GM12892 (cell line): ENCODE measurements around the gene ADGRD2.

ENCODE experiments used
- DNase-seq: peaks from one replicate; pipeline ENCODE4 v3.0.0; 2011; ENCODE audit not compliant: insufficient read length
- FAIRE-seq: peaks from 2 replicates; lab custom pipeline; 2011; peaks lifted over from hg19 to GRCh38; lab: Jason Lieb, UNC
- POLR2A ChIP-seq: IDR thresholded peaks from 2 replicates; pipeline ENCODE4 v1.6.1; 2011; ENCODE audit warnings: low read depth, low read length, control low read depth
- POLR2AphosphoS5 ChIP-seq: IDR thresholded peaks from 2 replicates; pipeline ENCODE4 v1.6.1; 2011; ENCODE audit warnings: low read depth, low read length, control low read depth
- TAF1 ChIP-seq: IDR thresholded peaks from 2 replicates; pipeline ENCODE4 v1.6.1; 2011; ENCODE audit warnings: low read depth, mild to moderate bottlenecking, control low read depth, low read length, borderline replicate concordance

The ADGRD2 gene

DNA sequence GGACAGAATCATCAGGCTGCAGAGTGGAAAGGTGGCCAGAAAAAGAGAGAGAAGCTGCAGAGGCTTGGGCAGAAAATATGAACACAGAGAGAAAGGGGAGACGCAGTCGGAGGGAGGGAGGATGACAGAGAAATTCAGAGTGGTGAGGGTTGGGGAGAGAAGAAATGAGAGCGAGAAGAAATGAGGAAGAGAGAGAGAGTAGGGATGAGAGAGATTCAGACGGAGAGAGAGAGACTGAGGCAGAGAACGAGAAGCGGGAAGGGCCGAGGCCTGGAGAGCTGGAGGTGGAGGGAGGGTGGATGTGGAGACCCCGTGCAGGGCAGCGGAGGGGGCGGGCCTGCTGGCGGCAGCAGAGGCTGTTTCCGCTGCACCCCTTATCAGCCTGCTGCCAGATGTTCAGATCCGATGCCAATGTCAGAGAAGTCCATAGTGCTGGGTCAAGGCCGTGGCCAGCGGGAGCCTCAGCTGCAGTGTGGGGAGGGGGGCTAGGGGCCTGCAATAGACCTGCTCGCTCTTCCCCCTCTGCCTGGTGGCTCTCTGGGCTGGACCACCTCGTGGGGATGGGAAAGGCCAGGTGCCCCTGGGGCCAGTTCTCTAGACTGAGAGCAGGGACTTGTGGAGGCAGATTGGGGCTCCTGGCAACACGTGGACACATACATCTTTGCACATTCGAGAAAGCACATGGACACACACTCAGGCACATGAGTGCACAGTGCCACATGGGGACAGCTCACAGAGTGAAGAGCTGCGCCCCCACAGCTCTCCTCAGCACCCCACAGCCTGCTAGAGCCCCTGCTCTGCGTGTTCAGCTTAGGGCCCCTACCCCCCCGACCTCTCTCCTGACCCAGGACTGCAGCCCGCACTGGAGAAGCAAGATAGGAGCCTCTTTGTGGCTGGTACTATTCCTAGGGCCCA is 61.9 kb downstream of the ADGRD2 start:
- DNase-seq (peak; percentile 23), FAIRE-seq (no peak)
- TF ChIP-seq POLR2AphosphoS5, result no peak

DNA sequence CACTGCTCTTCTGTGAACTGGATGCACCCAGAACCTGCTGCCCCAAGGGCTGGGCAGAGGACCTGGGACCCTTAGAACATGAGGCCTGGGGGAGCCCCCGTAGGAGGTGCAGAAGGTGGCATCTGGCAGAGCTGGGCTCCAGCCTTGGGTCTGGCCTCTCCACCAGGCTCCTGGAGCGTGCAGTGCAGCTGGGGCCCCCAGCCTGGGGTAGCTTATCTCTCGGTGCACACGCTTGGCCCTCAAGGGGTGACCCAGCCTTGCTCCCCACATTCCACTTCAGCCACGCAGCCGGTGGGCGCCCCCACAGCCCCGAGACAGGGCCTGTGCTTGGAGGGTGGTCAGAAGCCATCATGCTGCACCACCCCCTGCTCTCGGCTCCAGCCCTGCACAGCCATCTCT is 62.6 kb downstream of the ADGRD2 start:
- FAIRE-seq (no peak), DNase-seq (peak; percentile 18)
- no peak for TF ChIP-seq TAF1
- no peak for TF ChIP-seq POLR2AphosphoS5

DNA sequence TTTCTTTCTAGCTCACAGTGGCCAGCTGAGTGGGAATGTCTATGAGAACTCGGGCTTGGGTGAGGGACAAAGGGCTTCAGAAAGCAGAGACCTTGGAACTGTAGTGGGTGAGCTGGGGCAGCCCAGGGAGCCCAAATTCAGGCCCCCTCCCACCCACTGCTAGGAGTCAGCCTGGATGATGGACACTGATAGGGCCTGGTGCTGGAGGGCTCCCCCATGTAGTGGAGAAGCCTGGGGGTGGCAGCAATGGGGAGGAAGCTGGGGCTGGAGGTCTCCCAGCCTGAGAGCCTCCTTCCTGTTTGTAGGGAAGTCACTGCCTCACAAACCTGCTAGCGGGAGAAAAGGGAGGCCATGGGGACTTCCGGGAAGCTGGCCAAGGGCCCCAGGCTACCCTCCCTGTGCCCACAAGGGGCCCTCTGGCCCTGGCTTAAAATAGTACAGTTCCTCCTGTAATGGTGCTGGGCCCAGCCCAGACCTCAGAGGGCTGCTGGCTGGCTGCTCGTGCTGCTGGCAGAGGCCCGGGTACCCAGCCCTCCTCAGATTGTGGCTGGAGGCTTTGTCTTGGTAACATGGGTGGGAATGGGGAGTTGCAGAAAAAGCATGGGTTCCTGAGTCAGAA is 63.2 kb downstream of the ADGRD2 start:
- DNase-seq (peak; percentile 25), FAIRE-seq (no peak)
- TF ChIP-seq TAF1 (no peak), POLR2AphosphoS5 (no peak), POLR2A (no peak)

DNA sequence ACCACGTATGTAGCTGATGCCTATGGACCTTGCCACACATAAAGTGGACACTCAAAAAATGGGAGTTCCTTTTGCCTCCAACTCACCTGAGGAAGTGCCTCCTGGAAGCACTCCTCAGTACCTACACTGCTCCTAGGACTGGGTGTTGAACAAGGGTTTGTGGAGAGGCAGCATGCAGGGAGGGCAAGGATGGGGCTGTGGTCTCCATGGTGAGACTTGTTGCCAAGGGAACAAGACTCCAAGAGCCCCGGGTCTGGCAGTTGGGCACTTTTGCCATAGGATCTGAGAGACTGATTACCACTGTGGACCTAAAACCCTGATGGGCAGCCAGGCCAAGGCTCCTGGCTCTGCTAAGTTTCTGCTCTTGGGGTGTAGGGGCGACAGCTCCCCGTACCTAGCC is 63.9 kb downstream of the ADGRD2 start:
- FAIRE-seq (no peak), DNase-seq (no peak)
- no peak for TF ChIP-seq TAF1
- TF ChIP-seq POLR2AphosphoS5, result no peak
- TF ChIP-seq POLR2A, result no peak

DNA sequence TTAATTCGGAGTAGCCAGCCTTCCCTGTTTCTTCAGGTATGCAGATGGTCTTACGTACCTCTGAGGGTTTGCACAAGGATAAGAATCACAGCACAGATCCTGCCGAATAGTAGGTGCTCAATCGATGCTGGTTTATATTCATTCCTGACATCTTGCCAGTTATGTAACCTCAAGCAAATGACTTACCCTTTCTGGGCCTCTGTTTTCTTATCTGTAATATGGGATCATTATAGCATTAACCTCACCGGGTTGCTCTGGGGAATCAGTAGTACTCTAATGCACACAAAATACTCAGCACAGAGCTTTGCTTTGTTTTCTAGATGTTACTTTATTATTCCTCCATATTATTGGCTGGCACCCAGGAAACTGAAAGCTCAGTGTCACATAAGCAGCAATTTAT is 64.6 kb downstream of the ADGRD2 start:
- FAIRE-seq (no peak), DNase-seq (no peak)
- no peak for TF ChIP-seq POLR2AphosphoS5
- TF ChIP-seq TAF1, result no peak
- no peak for TF ChIP-seq POLR2A

DNA sequence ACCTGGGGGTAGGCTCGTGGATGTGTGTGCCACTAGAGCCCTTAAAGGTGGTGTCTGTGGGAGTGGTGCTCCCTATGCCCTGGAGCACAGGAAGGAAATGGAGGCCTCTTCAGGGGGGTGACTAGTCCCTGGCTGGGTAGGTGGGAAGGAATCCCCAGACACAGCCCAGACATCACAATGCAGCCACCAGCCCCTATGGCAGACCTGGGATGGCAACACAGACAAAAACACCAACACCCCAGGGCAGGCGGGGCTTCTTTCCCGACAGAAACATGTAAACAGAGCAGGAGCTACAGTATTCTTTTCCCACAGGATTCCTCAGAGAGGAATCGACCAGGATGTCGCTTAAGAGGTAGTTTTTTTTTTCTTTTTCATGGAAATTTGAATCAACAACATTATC is 67.3 kb downstream of the ADGRD2 start:
- FAIRE-seq (no peak), DNase-seq (no peak)
- TF ChIP-seq TAF1 (no peak), POLR2AphosphoS5 (no peak), POLR2A (no peak)

DNA sequence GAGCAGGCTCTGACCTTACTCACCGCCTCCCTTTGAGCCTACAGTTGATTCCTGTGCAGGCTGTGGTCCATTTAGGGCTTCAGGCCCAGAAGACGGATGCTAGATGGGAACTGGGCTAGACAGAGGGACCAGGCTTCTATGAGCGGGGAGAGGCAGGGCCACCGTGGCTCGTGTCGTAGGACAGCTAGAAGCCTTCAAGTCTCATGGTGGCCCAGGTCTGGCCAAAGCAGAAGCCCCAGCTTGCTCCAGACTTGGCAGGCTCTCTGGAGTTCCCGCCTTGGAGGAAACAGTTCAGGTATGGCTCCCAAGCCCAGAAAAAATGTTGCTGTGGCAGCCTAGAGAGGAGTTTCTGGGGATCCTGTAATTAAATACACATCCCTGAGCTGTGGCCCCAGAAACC is 67.9 kb downstream of the ADGRD2 start:
- no peak for TF ChIP-seq POLR2A
- no peak for TF ChIP-seq TAF1
- no peak for TF ChIP-seq POLR2AphosphoS5
- DNase-seq (no peak), FAIRE-seq (no peak)

DNA sequence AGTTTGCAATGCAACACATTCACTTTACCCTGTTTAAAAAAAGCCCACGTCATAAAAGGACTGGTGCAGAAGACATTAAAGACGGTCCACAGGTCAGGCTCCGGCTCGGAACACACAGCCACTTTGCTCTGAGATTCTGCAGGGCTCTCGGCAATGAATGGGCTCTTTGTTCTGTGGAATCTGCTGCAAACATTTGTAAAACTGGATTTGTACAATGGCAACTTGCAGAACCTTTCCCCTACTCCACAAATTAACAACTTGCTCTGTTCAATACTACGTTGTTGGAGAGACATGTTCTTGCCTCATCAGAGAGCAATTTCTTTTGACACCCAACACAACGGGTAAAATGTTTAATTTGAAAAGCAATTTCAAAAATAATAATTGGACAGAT is 70.0 kb downstream of the ADGRD2 start:
- DNase-seq (no peak), FAIRE-seq (no peak)
- no peak for TF ChIP-seq TAF1
- no peak for TF ChIP-seq POLR2A

DNA sequence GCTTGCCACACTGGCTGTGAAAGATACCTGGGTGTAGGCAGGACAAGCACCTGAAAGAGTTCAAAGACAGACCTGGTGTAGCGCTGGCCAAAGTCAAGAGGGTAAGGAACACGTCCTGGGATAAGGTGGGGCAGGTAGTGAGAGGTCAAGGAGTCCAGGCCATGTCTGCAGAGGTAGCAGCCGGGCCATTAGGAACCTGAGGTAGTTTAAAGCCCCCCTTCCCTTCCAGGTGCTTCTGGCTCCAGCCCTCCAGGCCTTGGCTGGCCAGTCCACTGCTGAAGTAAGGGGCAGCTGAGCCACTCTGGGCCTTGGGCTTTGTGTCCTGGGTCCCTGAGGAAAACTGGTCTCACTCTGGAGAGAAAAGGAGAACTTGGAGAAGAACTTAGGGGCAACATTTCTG is 70.9 kb downstream of the ADGRD2 start:
- TF ChIP-seq TAF1 (no peak), POLR2A (no peak), POLR2AphosphoS5 (no peak)
- FAIRE-seq, result no peak
- DNase-seq, result no peak

DNA sequence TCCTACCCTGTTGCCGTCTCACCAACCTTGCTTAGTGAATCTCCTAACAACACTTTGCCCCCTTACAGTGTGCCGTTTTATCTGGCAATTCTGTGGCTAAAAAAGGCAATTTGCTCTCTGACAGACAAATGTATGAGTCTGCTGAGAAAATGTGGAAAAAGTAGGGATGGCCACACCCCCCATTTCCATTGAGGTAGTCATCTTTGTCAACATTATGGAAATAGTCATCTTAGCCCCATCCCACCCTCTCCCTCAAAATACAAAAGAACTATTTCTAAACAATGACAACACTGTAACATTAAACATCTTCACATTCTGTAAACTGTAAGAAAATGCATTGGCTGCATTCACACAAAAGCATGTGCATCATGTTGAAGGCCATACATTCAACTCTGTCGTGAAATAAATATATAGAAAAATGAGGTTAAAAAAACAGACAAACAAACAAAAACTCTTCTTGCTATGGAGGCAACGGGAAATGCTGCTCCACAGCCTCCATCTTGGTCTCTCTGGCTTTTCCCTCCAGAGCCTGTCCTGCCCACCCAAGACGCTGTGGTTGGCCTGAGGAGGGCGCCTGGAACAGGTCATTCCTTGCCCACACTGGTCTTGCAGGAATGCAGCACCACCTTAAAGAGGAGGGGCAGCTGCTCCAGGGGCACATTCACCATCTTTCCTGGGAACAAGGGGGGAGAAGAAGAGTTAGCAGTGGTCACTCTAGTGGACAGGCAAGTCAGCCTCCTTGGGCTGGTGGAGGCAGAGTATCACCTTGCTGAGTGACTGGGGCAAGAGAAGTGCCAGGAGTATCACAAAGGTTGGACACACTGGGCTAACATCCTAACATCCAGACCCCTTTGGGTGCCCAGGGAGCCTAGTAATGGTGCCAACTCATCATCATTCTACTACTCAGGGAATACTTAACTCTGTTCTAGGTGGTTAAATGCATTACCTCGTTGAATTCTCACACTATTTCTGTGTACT is 72.2 kb downstream of the ADGRD2 start:
- FAIRE-seq, result no peak
- no peak for TF ChIP-seq POLR2A
- no peak for TF ChIP-seq POLR2AphosphoS5
- DNase-seq, result no peak

DNA sequence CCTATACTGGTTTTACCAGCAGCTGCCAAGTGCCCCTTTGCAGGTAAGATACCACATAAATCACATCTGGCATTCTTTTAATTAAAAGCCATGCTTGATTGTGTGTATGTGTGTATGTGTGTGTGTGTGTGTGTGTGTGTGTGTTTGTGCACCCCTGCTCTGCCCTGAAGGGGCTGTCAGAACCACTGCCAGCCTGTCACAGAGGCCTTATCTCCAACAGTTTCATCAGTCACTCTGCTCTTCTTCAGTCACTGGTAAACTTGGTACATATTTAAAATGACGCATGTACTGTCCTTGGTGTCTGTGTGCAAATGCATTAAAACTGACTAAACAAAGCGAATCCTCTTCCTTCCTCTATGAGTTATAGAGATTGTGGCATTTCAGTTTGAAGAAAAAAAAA is 75.9 kb downstream of the ADGRD2 start:
- FAIRE-seq, result no peak
- no peak for DNase-seq
- TF ChIP-seq POLR2A (no peak), POLR2AphosphoS5 (no peak), TAF1 (no peak)

DNA sequence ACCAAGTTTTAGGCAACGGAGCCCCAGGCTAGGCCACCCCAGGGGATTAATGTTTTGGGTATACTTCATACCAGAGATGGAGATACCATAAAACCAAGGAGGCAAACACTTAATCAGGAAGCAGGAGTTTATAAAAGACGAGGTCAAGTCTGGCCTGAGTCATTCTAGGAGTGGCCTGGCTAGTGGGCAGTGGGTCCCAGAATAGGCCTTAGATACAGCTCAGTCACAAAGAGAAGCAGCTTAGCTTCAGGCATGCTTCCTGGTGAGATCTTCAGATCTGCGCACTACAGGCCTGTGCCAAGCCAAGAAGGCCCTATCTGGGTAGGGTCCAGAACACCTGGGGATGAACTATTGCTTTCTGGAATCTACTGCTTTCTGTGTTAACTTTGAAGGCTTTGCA is 77.5 kb downstream of the ADGRD2 start:
- FAIRE-seq (no peak), DNase-seq (no peak)
- TF ChIP-seq POLR2AphosphoS5 (no peak), TAF1 (no peak), POLR2A (no peak)
